Measurements from ENCODE around the gene RAMP1.

DNA sequence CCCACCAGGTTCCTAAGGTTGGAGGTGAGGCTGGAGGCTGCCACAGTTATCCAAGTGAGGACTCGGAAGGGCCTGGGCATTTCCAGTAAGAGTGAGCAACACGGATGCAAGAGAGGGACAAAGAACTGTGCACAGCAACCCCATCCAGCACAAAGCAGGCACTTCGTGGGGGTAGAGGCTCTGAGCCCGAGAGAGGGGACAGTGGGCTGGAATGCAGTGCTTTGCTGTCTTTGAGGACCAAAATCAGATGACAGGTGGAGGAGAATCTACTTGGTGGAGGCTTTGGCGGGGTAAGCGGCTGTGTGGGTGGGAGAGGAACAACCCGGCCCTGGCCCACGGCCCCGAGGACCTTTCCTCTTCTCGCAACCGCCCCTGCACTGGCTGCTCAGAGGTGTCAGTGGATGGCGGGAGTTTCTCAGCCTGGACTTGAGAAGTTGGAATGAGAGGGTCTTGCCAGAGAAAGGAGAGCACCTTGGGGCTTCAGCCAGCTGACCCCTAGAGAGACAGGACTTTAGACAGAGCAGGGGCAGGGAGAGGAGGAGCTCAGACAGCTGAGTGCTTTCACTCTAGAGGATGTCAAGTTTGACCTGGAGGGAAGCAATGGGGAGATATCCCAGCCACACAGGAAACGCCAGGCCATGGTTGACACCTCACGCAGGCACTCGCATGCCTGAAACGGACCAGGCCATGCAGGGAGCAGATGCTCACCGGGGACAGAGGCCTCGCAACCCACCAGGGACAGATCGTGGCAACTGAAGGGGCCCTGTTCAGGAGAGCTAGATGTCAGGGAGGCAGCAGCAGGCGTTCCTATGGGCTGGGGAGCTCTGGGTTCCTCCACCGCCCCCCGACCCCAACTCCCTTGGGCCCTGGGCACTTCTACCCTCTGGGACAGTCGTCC is 11.6 kb downstream of the RAMP1 start:
- TF ChIP-seq, protein P1, sequence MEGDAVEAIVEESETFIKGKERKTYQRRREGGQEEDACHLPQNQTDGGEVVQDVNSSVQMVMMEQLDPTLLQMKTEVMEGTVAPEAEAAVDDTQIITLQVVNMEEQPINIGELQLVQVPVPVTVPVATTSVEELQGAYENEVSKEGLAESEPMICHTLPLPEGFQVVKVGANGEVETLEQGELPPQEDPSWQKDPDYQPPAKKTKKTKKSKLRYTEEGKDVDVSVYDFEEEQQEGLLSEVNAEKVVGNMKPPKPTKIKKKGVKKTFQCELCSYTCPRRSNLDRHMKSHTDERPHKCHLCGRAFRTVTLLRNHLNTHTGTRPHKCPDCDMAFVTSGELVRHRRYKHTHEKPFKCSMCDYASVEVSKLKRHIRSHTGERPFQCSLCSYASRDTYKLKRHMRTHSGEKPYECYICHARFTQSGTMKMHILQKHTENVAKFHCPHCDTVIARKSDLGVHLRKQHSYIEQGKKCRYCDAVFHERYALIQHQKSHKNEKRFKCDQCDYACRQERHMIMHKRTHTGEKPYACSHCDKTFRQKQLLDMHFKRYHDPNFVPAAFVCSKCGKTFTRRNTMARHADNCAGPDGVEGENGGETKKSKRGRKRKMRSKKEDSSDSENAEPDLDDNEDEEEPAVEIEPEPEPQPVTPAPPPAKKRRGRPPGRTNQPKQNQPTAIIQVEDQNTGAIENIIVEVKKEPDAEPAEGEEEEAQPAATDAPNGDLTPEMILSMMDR (IDR thresholded peaks at IDR 0.05 in 2 of 3, conservative IDR thresholded peaks at IDR 0.05 in 1 of 3; ENCODE audit: borderline replicate concordance in 1 of 3, insufficient read depth in 1 of 3, low read depth in 2 of 3, low read length in 2 of 3), result no peak
- TF ChIP-seq EZH2 (IDR thresholded peaks at IDR 0.05) (no peak), CEBPB (IDR thresholded peaks at IDR 0.05; ENCODE audit: low read depth) (no peak)
